K562 (cell line): Measurements from ENCODE around the gene NUAK1.

Source experiments
- ELF1 ChIP-seq: fragments of 200-800 bp; sonication (Bioruptor generic); IDR thresholded peaks from 2 replicates; pipeline ENCODE4 v1.6.1; 2016; ENCODE audit warnings: missing genetic modification characterization, missing compliant biosample characterization
- EP300 ChIP-seq: IDR thresholded peaks from 2 replicates; pipeline ENCODE4 v1.6.1; 2012; ENCODE audit warnings: low read length, improper control_type of control experiment
- FOXM1 ChIP-seq, 2 experiments: fragments of 450-650 bp in 1 of 2; sonication (generic) in 1 of 2; formaldehyde crosslinking in 1 of 2; IDR thresholded peaks; 2 replicates each; pipeline versions ENCODE4 v1.6.1 to v1.9.0; 2017 to 2022; ENCODE audit warnings: low read depth in 2 of 2, mild to moderate bottlenecking in 2 of 2, missing genetic modification reagents in 1 of 2, moderate library complexity in 1 of 2
- GABPA ChIP-seq: fragments of 200-800 bp; sonication (Bioruptor generic); conservative IDR thresholded peaks from 2 replicates; pipeline ENCODE4 v1.6.1; 2016; ENCODE audit warnings: low read depth, missing genetic modification characterization, missing compliant biosample characterization
- HNRNPL ChIP-seq: fragments of 200-400 bp; formaldehyde crosslinking; IDR thresholded peaks from 2 replicates; pipeline ENCODE4 v1.6.1; 2017; ENCODE audit warnings: low read depth, mild to moderate bottlenecking, low read length
- JUN ChIP-seq, 2 experiments: sonication (generic) in 1 of 2; formaldehyde crosslinking in 1 of 2; IDR thresholded peaks; 2 replicates each; pipeline versions ENCODE4 v1.6.1 to v1.8.0; 2012 to 2022; ENCODE audit warnings: borderline replicate concordance in 2 of 2, mild to moderate bottlenecking in 2 of 2, improper control_type of control experiment in 1 of 2, low read depth in 1 of 2, low read length in 1 of 2, missing genetic modification reagents in 1 of 2
- KDM1A ChIP-seq, 2 experiments: fragments of 450-650 bp; IDR thresholded peaks; 2 replicates each; pipeline ENCODE4 v1.6.1; 2016; ENCODE audit warnings: mild to moderate bottlenecking in 2 of 2
- MAFK ChIP-seq: IDR thresholded peaks from 2 replicates; pipeline ENCODE4 v1.6.1; 2011; ENCODE audit warnings: low read length, improper control_type of control experiment
- POLR2A ChIP-seq: fragments of 450-650 bp; conservative IDR thresholded peaks from 2 replicates; pipeline ENCODE4 v1.6.1; 2016
- STAG1 ChIP-seq: sonication (generic); formaldehyde crosslinking; IDR thresholded peaks from 2 replicates; pipeline ENCODE4 v1.5.0; 2020; ENCODE audit warnings: missing genetic modification reagents, borderline replicate concordance
- ZBTB33 ChIP-seq: sonication (generic); formaldehyde crosslinking; IDR thresholded peaks from 2 replicates; pipeline ENCODE4 v1.8.1; 2023; ENCODE audit warnings: mild to moderate bottlenecking, missing genetic modification reagents
- ZNF274 ChIP-seq: IDR thresholded peaks from 2 replicates; pipeline ENCODE4 v1.6.1; 2011; ENCODE audit warnings: low read depth, mild to moderate bottlenecking, low read length, moderate library complexity, borderline replicate concordance

DNA sequence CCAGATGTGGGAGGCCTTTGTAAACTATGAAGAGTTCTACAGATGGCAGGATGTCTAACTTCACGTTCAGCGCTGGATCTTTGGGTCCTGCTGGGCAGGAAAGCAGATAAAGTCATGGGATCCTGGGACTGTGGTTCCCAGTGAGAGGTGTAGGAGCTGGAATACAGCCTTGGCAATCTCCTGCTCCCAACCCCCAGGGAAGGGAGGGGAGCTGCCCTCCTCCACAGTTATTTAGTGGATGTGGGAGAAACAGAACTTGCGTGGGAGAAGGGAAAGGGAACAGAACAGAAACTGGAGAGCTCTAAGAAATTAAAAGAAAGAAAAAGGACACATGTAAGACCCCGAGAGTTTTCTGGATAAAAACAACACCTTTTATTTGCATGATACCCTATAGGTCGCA, 37.0 kb downstream of the NUAK1 start:
- TF ChIP-seq HNRNPL: no peak
- no peak for TF ChIP-seq ZBTB33 (CRISPR knock-in tag)
- no peak for TF ChIP-seq ZNF274
- TF ChIP-seq GABPA (tag): no peak
- no peak for TF ChIP-seq FOXM1 (IDR thresholded peaks at IDR 0.05; ENCODE audit: low read depth)
- no peak for TF ChIP-seq FOXM1 (CRISPR knock-in tag; IDR thresholded peaks at IDR 0.05; ENCODE audit: low read depth)
- TF ChIP-seq POLR2A: no peak
- TF ChIP-seq JUN (IDR thresholded peaks at IDR 0.05; ENCODE audit: borderline replicate concordance, low read depth, low read length): no peak
- TF ChIP-seq JUN (CRISPR knock-in tag; IDR thresholded peaks at IDR 0.05; ENCODE audit: borderline replicate concordance): no peak
- no peak for TF ChIP-seq EP300
- TF ChIP-seq MAFK: no peak
- no peak for TF ChIP-seq KDM1A (IDR thresholded peaks at IDR 0.05)
- TF ChIP-seq STAG1 (CRISPR knock-in tag): no peak
- TF ChIP-seq ELF1 (tag): no peak
